Activated T-helper 2 cell treated with anti-CD3 and anti-CD28 coated beads, Interferon-gamma antibody, Interleukin-2, Interleukin-4, amounts not matched to agents 10 μg/mL and 5 μg/mL and 100 μg/mL, durations not matched to agents 14 hours and 24 hours and 36 hours (primary cell): ENCODE data around the gene SOD1. TPM values are rescaled to one million over a fixed set of nuclear protein-coding genes. Genes with fewer than 3 reads are reported as not detected.

Source experiments
- total RNA-seq: library from RNA; stranded (reverse); gene quantifications from 2 replicates; pipeline ENCODE4 v1.2.3, GENCODE V29; 2022

SOD1 gene
- total RNA-seq, 1 donor from 2014 or later, result 286 TPM

Other genes with a start within 250 kb of the SOD1 start
- 55.8 and 60.1 TPM in 2 replicates for gene SCAF4, start 72.4 kb downstream of the SOD1 start, total RNA-seq
- gene HUNK, start 213.3 kb downstream of the SOD1 start, total RNA-seq, result 0.43 and 0.55 TPM in 2 replicates